ENCODE data around the gene ULK3.

ULK3 gene

DNA sequence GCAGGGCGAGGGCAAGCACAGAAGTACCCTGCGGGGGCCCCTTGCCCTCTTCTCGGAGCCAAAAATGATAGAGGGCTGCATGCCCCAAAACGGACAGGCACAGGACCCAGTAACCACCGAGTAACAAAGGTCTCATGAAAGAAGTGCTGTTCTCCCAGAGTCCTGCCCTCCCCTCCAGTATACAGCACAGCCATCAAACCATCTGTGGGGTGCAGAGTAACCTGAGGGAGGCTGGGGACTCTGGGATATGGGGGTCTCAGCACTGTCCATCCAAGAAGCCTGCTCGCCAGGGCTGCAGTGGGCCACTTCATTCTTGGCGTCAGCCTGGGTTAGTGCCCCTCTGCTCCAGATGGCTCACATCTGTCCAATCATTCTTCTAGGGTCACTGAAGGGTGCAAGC is 6.1 kb downstream of the ULK3 start:
- no peak for DNase-seq
- Histone ChIP-seq H3K9me2 (replicated peaks; ENCODE audit: insufficient read depth, low read length) (no peaks in the 10 kb centered on the region), H3K36me3 (replicated peaks; ENCODE audit: insufficient read depth, low read length) (no peaks in the 10 kb centered on the region), H3K4me3 (ENCODE audit: low read length) (no peak overlapping the region), H3K79me2 (ENCODE audit: low read length) (peaks cover 11% of the 10 kb centered on the region), H3K27me3 (replicated peaks; ENCODE audit: insufficient read depth, low read length) (no peaks in the 10 kb centered on the region), H3K9ac (ENCODE audit: low read length) (no peak overlapping the region), H3K4me2 (ENCODE audit: low read depth, low read length) (no peak overlapping the region), H3K4me1 (ENCODE audit: low read length) (no peaks in the 10 kb centered on the region), H2AFZ (ENCODE audit: low read length) (no peak overlapping the region), H3K9me3 (replicated peaks; ENCODE audit: insufficient read depth, low read length) (no peaks in the 10 kb centered on the region), H3K27ac (ENCODE audit: low read length) (no peak overlapping the region), H4K20me1 (ENCODE audit: insufficient read depth, low read length) (no peaks in the 10 kb centered on the region), H3F3A (ENCODE audit: insufficient read depth, low read length) (no peaks in the 10 kb centered on the region)
- TF ChIP-seq EZH2phosphoT487 (IDR thresholded peaks at IDR 0.05; ENCODE audit: low read length) (no peak), EZH2 (optimal IDR thresholded peaks at IDR 0.05; ENCODE audit: low read depth, low read length) (no peak)

DNA sequence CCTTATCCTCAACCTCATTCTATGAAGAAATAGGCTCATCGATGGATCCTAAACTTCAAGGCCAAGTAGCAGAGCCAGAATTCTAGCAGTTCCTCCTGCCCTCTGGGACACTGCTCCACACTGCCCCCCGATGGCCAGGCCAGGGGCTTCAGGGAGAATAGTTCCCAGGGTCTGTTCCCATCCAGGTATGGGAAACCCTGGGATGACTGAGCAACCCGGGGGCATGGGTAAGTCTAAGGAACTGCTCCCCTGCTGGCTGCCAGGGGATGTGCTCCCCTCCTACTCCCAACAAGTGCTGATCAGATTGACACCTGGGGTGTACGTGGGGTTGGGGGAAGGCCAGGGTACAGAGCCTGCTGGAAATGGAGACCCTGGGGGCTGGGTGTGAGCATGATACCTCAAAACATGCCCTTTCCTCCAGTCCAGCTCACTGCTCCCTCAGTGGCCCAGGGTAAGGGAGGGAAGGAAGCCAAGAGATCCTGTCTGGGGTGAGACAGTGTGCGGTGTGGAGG is 7.6 kb downstream of the ULK3 start:
- H3K4me1 ChIP-seq (ENCODE audit: low read length) = no peaks in the 10 kb centered on the region
- H3K4me3 ChIP-seq (ENCODE audit: low read length) = no peak overlapping the region
- H3K9me3 ChIP-seq (replicated peaks; ENCODE audit: insufficient read depth, low read length) = no peaks in the 10 kb centered on the region
- DNase-seq = peak; percentile 46
- no peak overlapping the region for H3K9ac ChIP-seq (ENCODE audit: low read length)
- peaks cover 10% of the 10 kb centered on the region; the same call in 1 of the 2 replicates for H3K27me3 ChIP-seq (replicated peaks; ENCODE audit: insufficient read depth, low read length)
- no peaks in the 10 kb centered on the region for H3K36me3 ChIP-seq (replicated peaks; ENCODE audit: insufficient read depth, low read length)
- no peaks in the 10 kb centered on the region for H4K20me1 ChIP-seq (ENCODE audit: insufficient read depth, low read length)
- no peaks in the 10 kb centered on the region for H3K79me2 ChIP-seq (ENCODE audit: low read length)
- H3F3A ChIP-seq (ENCODE audit: insufficient read depth, low read length) = no peaks in the 10 kb centered on the region
- no peak overlapping the region for H3K4me2 ChIP-seq (ENCODE audit: low read depth, low read length)
- H3K9me2 ChIP-seq (replicated peaks; ENCODE audit: insufficient read depth, low read length) = no peaks in the 10 kb centered on the region
- TF ChIP-seq EZH2 (optimal IDR thresholded peaks at IDR 0.05; ENCODE audit: low read depth, low read length) = no peak
- TF ChIP-seq, protein P1, sequence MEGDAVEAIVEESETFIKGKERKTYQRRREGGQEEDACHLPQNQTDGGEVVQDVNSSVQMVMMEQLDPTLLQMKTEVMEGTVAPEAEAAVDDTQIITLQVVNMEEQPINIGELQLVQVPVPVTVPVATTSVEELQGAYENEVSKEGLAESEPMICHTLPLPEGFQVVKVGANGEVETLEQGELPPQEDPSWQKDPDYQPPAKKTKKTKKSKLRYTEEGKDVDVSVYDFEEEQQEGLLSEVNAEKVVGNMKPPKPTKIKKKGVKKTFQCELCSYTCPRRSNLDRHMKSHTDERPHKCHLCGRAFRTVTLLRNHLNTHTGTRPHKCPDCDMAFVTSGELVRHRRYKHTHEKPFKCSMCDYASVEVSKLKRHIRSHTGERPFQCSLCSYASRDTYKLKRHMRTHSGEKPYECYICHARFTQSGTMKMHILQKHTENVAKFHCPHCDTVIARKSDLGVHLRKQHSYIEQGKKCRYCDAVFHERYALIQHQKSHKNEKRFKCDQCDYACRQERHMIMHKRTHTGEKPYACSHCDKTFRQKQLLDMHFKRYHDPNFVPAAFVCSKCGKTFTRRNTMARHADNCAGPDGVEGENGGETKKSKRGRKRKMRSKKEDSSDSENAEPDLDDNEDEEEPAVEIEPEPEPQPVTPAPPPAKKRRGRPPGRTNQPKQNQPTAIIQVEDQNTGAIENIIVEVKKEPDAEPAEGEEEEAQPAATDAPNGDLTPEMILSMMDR (IDR thresholded peaks at IDR 0.05; ENCODE audit: low read length) = peak; percentile 84
- no peak overlapping the region for H3K27ac ChIP-seq (ENCODE audit: low read length)
- H2AFZ ChIP-seq (ENCODE audit: low read length) = no peak overlapping the region

DNA sequence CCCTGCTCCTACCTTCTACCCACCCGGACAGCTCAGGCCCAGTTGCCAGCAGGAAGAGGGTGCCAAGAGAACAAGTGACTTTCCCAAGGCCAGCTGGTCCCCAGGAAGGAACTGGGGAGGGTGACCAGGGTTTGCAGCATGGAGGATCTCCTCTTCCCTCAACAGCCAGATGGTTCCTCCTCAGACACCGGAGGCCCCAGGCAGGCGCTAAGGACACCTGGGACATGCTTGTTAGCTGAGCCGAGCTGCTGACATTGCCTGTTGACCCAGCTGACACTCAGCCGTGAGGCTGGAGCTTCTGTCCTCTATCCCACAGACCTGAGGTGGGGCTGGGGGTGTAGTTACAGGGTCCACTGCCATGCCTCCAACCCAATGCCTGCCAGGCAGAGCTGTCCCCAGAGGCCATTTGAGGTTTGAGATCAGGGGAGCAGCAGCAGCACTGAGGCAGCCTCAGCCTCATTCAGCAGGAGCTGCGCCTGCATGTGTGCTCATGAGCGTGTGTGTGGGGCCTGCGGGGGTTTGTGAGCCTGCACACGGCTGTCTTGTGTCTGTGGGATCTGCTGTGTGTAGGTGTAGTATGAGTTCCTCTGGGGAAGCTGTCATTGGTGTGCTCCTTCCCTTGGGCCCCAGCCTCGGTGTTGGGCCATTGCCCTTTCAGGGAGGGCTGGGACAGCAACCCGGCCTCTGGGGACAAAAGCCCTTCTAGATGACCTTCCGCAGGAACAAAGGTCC is 9.4 kb downstream of the ULK3 start:
- no peak overlapping the region for H3K27ac ChIP-seq (ENCODE audit: low read length)
- H3K9ac ChIP-seq (ENCODE audit: low read length) = no peak overlapping the region
- H3K4me3 ChIP-seq (ENCODE audit: low read length) = no peak overlapping the region

More for the DNA sequence above, 9.4 kb downstream of the ULK3 start:
- peaks cover 21% of the 10 kb centered on the region for H3K27me3 ChIP-seq (replicated peaks; ENCODE audit: insufficient read depth, low read length)
- no peaks in the 10 kb centered on the region for H3K9me3 ChIP-seq (replicated peaks; ENCODE audit: insufficient read depth, low read length)
- H3K36me3 ChIP-seq (replicated peaks; ENCODE audit: insufficient read depth, low read length) = no peaks in the 10 kb centered on the region
- H4K20me1 ChIP-seq (ENCODE audit: insufficient read depth, low read length) = no peaks in the 10 kb centered on the region
- no peaks in the 10 kb centered on the region for H3K9me2 ChIP-seq (replicated peaks; ENCODE audit: insufficient read depth, low read length)
- TF ChIP-seq EZH2phosphoT487 (IDR thresholded peaks at IDR 0.05; ENCODE audit: low read length) (no peak), EZH2 (optimal IDR thresholded peaks at IDR 0.05; ENCODE audit: low read depth, low read length) (no peak)
- TF ChIP-seq, protein P1 (IDR thresholded peaks at IDR 0.05; ENCODE audit: low read length) = no peak
- no peak for DNase-seq
- no peak overlapping the region for H2AFZ ChIP-seq (ENCODE audit: low read length)
- no peaks in the 10 kb centered on the region for H3K4me1 ChIP-seq (ENCODE audit: low read length)
- no peaks in the 10 kb centered on the region for H3K79me2 ChIP-seq (ENCODE audit: low read length)
- no peaks in the 10 kb centered on the region for H3F3A ChIP-seq (ENCODE audit: insufficient read depth, low read length)
- H3K4me2 ChIP-seq (ENCODE audit: low read depth, low read length) = no peak overlapping the region

All from MM.1S (cell line).